Common myeloid progenitor, CD34-positive (primary cell): ENCODE data around the gene PAX5.
A peak's percentile ranks its signal among the peaks of the same experiment; 100 is the strongest.

Source experiments
- CTCF ChIA-PET: fragments of 350-600 bp; sonication (Branson Sonifier 250); formaldehyde crosslinking; loops from one replicate; lab custom pipeline; 2021; ENCODE audit warnings: antibody characterized with exemption; lab: Charles Lee
- POLR2A ChIA-PET: fragments of 350-600 bp; sonication (Branson Sonifier 250); formaldehyde crosslinking; loops from one replicate; lab custom pipeline; 2021; ENCODE audit warnings: antibody characterized with exemption; lab: Charles Lee
- DNase-seq, 3 donors: peaks; one replicate each; pipeline versions ENCODE4 v3.0.0 to v3.0.0-alpha.2; 2013
- H3K27ac ChIP-seq, 2 experiments: 1 replicate in 1 of 2; 2 replicates in 1 of 2; pipeline ENCODE4 v1.7.0; 2013; ENCODE audit warnings: inconsistent platforms in 2 of 2, low read length in 2 of 2, mild to moderate bottlenecking in 2 of 2, low read depth in 1 of 2, moderate library complexity in 1 of 2; ENCODE audit not compliant: severe bottlenecking in 2 of 2, insufficient read depth in 1 of 2, poor library complexity in 1 of 2
- H3K27me3 ChIP-seq, 5 experiments: replicated peaks in 2 of 5; 1 replicate in 3 of 5; 2 replicates in 2 of 5; pipeline versions ENCODE4 v1.6.1 to v1.7.0; 2013; ENCODE audit warnings: low read length in 4 of 5, mild to moderate bottlenecking in 2 of 5, moderate library complexity in 2 of 5, inconsistent platforms in 1 of 5; ENCODE audit not compliant: insufficient read depth in 5 of 5, control insufficient read depth in 4 of 5
- H3K36me3 ChIP-seq, 4 experiments: 1 replicate in 2 of 4; 2 replicates in 2 of 4; pipeline versions ENCODE4 v1.6.1 to v1.7.0; 2013; ENCODE audit warnings: low read length in 3 of 4, control low read depth in 1 of 4, mild to moderate bottlenecking in 1 of 4; ENCODE audit not compliant: control insufficient read depth in 4 of 4, insufficient read depth in 4 of 4
- H3K4me1 ChIP-seq, 4 experiments: 1 replicate in 3 of 4; 2 replicates in 1 of 4; pipeline versions ENCODE4 v1.6.1 to v1.7.1; 2013; ENCODE audit warnings: low read length in 3 of 4, mild to moderate bottlenecking in 3 of 4, control low read depth in 1 of 4, inconsistent platforms in 1 of 4, moderate library complexity in 1 of 4; ENCODE audit not compliant: control insufficient read depth in 4 of 4, insufficient read depth in 4 of 4; ENCODE audit errors: control extremely low read depth in 1 of 4
- H3K4me3 ChIP-seq, 7 experiments: 1 replicate in 4 of 7; 2 replicates in 3 of 7; pipeline versions ENCODE4 v1.5.1 to v1.7.0; 2013; ENCODE audit warnings: mild to moderate bottlenecking in 7 of 7, low read length in 6 of 7, moderate library complexity in 6 of 7, inconsistent platforms in 2 of 7, low read depth in 2 of 7, control low read depth in 1 of 7; ENCODE audit not compliant: insufficient read depth in 4 of 7, control insufficient read depth in 1 of 7; ENCODE audit errors: extremely low read depth in 1 of 7
- H3K9me3 ChIP-seq, 5 experiments: 1 replicate in 4 of 5; 2 replicates in 1 of 5; pipeline versions ENCODE4 v1.6.1 to v1.7.1; 2013; ENCODE audit warnings: low read length in 4 of 5, mild to moderate bottlenecking in 2 of 5, inconsistent platforms in 1 of 5, low read depth in 1 of 5, moderate library complexity in 1 of 5; ENCODE audit not compliant: control insufficient read depth in 4 of 5, insufficient read depth in 2 of 5; ENCODE audit errors: control extremely low read depth in 1 of 5
- WGBS: methylation state at CpG from one replicate; pipeline ENCODE4 v1.1.5; 2013; ENCODE audit not compliant: insufficient coverage; 5-methylcytosine and 5-hydroxymethylcytosine counted together

The PAX5 gene

GRCh38 chr9:37001459-37001858 is 32.6 kb downstream of the PAX5 start:
- POLR2A ChIA-PET = interaction anchor here (0.6 kb wide), 1 partner anchor 521 kb away, joined by 3 read pairs; no protein-coding TSS in a partner anchor
- no peaks in the 10 kb centered on the region for H3K9me3 ChIP-seq
- H3K4me3 ChIP-seq = no peak overlapping the region
- WGBS = 85% methylated on average over 2 of the region's 9 CpGs
- CTCF ChIA-PET = no interaction called here
- H3K4me1 ChIP-seq = peaks cover 0 to 7% (median 2%) of the 10 kb centered on the region in 4 experiments
- no peaks in the 10 kb centered on the region for H3K36me3 ChIP-seq
- H3K27me3 ChIP-seq = peaks cover 7 to 91% (median 43%) of the 10 kb centered on the region in 5 experiments
- no peak for DNase-seq
- H3K27ac ChIP-seq = no peak overlapping the region

- no peaks in the 10 kb centered on the region for H3K36me3 ChIP-seq
- H3K4me1 ChIP-seq = peaks cover 0 to 7% (median 5%) of the 10 kb centered on the region in 4 experiments
- H3K9me3 ChIP-seq = no peaks in the 10 kb centered on the region
- 100% methylated on average over 4 of the region's 8 CpGs for WGBS
- no peak overlapping the region for H3K27ac ChIP-seq
- CTCF ChIA-PET = interaction anchor here (1.3 to 5.1 kb wide), 5 partner anchors 8 to 412 kb away, joined by 4 to 27 read pairs (median 4); no protein-coding TSS in a partner anchor
- POLR2A ChIA-PET = interaction anchor here (0.7 kb wide), 1 partner anchor 90 kb away, joined by 3 read pairs; no protein-coding TSS in a partner anchor
- H3K4me3 ChIP-seq = no peak overlapping the region
- H3K27me3 ChIP-seq = peaks cover 7 to 84% (median 33%) of the 10 kb centered on the region in 5 experiments
- DNase-seq = peak in 1 of 3 donors; percentile 15
These were observed 34.2 kb downstream of the PAX5 start for GRCh38 chr9:36999728-37000333.

GRCh38 chr9:36997414-36997813 is 36.7 kb downstream of the PAX5 start:
- no peak overlapping the region for H3K4me3 ChIP-seq
- no peak overlapping the region for H3K27ac ChIP-seq
- no peak for DNase-seq
- ChIA-PET CTCF (interaction anchor here (1.1 to 5.1 kb wide), 6 partner anchors 8 to 331 kb away, joined by 4 to 27 read pairs (median 6); no protein-coding TSS in a partner anchor), POLR2A (interaction anchor here (0.6 kb wide), 1 partner anchor 16 kb away, joined by 5 read pairs; no protein-coding TSS in a partner anchor)
- peaks cover 0 to 5% (median 3%) of the 10 kb centered on the region in 4 experiments for H3K4me1 ChIP-seq
- no peaks in the 10 kb centered on the region for H3K9me3 ChIP-seq
- H3K27me3 ChIP-seq = peaks cover 0 to 74% (median 35%) of the 10 kb centered on the region in 5 experiments
- H3K36me3 ChIP-seq = no peaks in the 10 kb centered on the region
- WGBS = 83% methylated on average over 11 of the region's 12 CpGs

GRCh38 chr9:36996706-36997086 is 37.4 kb downstream of the PAX5 start:
- peaks cover 0 to 3% (median 1%) of the 10 kb centered on the region in 4 experiments for H3K4me1 ChIP-seq
- DNase-seq = no peak
- CTCF ChIA-PET = interaction anchor here (0.7 to 5.1 kb wide), 15 partner anchors 9 to 414 kb away, joined by 3 to 27 read pairs (median 5); no protein-coding TSS in a partner anchor
- 96% methylated on average over 5 of the region's 5 CpGs for WGBS
- H3K27me3 ChIP-seq = peaks cover 0 to 69% (median 35%) of the 10 kb centered on the region in 5 experiments
- no peaks in the 10 kb centered on the region for H3K9me3 ChIP-seq
- peak overlapping the region in 1 of 2 experiments; percentile 19 for H3K27ac ChIP-seq
- no peaks in the 10 kb centered on the region for H3K36me3 ChIP-seq
- H3K4me3 ChIP-seq = no peak overlapping the region
- POLR2A ChIA-PET = no interaction called here

- CTCF ChIA-PET = interaction anchor here (0.7 to 5.1 kb wide), 18 partner anchors 10 to 415 kb away, joined by 3 to 27 read pairs (median 4); no protein-coding TSS in a partner anchor
- H3K27me3 ChIP-seq = peaks cover 0 to 67% (median 29%) of the 10 kb centered on the region in 5 experiments
These were observed 38.0 kb downstream of the PAX5 start for GRCh38 chr9:36995927-36996705.

GRCh38 chr9:36993933-36994764 is 39.9 kb downstream of the PAX5 start:
- Histone ChIP-seq H3K4me1 (peaks cover 0 to 3% (median 1%) of the 10 kb centered on the region in 4 experiments), H3K9me3 (peaks cover 0 to 21% (median 14%) of the 10 kb centered on the region in 5 experiments), H3K4me3 (no peak overlapping the region), H3K36me3 (no peaks in the 10 kb centered on the region), H3K27me3 (peaks cover 0 to 64% (median 19%) of the 10 kb centered on the region in 5 experiments), H3K27ac (no peak overlapping the region)
- peak in 1 of 3 donors; percentile 50 for DNase-seq
- POLR2A ChIA-PET = no interaction called here
- CTCF ChIA-PET = interaction anchor here (0.7 to 1.4 kb wide), 2 partner anchors 11 to 16 kb away, joined by 3 to 5 read pairs; no protein-coding TSS in a partner anchor
- WGBS = 87% methylated on average over 14 of the region's 19 CpGs

More at GRCh38 chr9:36995927-36996705, 38.0 kb downstream of the PAX5 start:
- Histone ChIP-seq H3K9me3 (peaks cover 0 to 6% (median 5%) of the 10 kb centered on the region in 5 experiments), H3K27ac (no peak overlapping the region), H3K4me3 (peak overlapping the region in 5 of 7 experiments; percentile 10 to 61 (median 42)), H3K4me1 (peaks cover 0 to 3% (median 1%) of the 10 kb centered on the region in 4 experiments), H3K36me3 (no peaks in the 10 kb centered on the region)
- DNase-seq = peak; percentile 55 to 69 (median 62)
- POLR2A ChIA-PET = no interaction called here
- 20% methylated on average over 14 of the region's 16 CpGs for WGBS
